Naive thymus-derived CD4-positive, alpha-beta T cell (primary cell): Measurements from ENCODE around the gene COL23A1. TPM values are rescaled to one million over a fixed set of nuclear protein-coding genes. Genes with fewer than 3 reads are reported as not detected.

ENCODE experiments used
- ATAC-seq: fragments of 150-1000 bp; cut with Tn5 transposase; 2 replicates; pipeline ENCODE4 v1.10.0; 2021; ENCODE audit warnings: mild to moderate bottlenecking, moderate library complexity
- CTCF ChIA-PET: fragments of 350-600 bp; sonication (Branson Sonifier 250); formaldehyde crosslinking; loops from one replicate; lab custom pipeline; 2021; ENCODE audit warnings: antibody characterized with exemption; lab: Charles Lee
- POLR2A ChIA-PET: fragments of 350-600 bp; sonication (Branson Sonifier 250); formaldehyde crosslinking; loops from one replicate; lab custom pipeline; 2021; ENCODE audit warnings: antibody characterized with exemption, inconsistent platforms; lab: Charles Lee
- DNase-seq, 9 donors: peaks; one replicate each; pipeline versions ENCODE4 v3.0.0 to v3.0.0-alpha.2; 2020 to 2022; ENCODE audit warnings: mixed read lengths in 1 of 9
- H3K27ac ChIP-seq: one replicate; pipeline ENCODE4 v1.7.0; 2013; ENCODE audit warnings: mild to moderate bottlenecking, low read depth, low read length, moderate library complexity
- H3K27me3 ChIP-seq, 2 donors: one replicate each; pipeline ENCODE4 v1.7.0; 2013; ENCODE audit warnings: low read length in 2 of 2, mild to moderate bottlenecking in 2 of 2, moderate library complexity in 2 of 2; ENCODE audit not compliant: control insufficient read depth in 2 of 2, insufficient read depth in 2 of 2
- H3K36me3 ChIP-seq, 3 experiments: 1 replicate in 2 of 3; 2 replicates in 1 of 3; pipeline ENCODE4 v1.7.0; 2013; ENCODE audit warnings: low read length in 3 of 3, mild to moderate bottlenecking in 3 of 3, moderate library complexity in 1 of 3; ENCODE audit not compliant: insufficient read depth in 3 of 3, control insufficient read depth in 2 of 3
- H3K4me1 ChIP-seq, 2 donors: one replicate each; pipeline ENCODE4 v1.7.0; 2013; ENCODE audit warnings: low read length in 2 of 2, mild to moderate bottlenecking in 2 of 2, moderate library complexity in 1 of 2; ENCODE audit not compliant: control insufficient read depth in 2 of 2, insufficient read depth in 2 of 2
- H3K4me3 ChIP-seq: 2 replicates; pipeline ENCODE4 v1.7.0; 2013; ENCODE audit warnings: mild to moderate bottlenecking, low read length
- H3K9me3 ChIP-seq, 3 experiments: 1 replicate in 2 of 3; 2 replicates in 1 of 3; pipeline ENCODE4 v1.7.0; 2013; ENCODE audit warnings: low read length in 3 of 3; ENCODE audit not compliant: control insufficient read depth in 2 of 3
- H3K27ac Mint-ChIP-seq, 9 donors: one replicate each; pipeline ENCODE4 v1.8.0; 2020 to 2022; ENCODE audit warnings: mixed read lengths in 9 of 9, mild to moderate bottlenecking in 8 of 9, moderate library complexity in 5 of 9, inconsistent platforms in 2 of 9
- H3K27me3 Mint-ChIP-seq, 5 donors: one replicate each; pipeline ENCODE4 v1.8.0; 2021 to 2022; ENCODE audit warnings: mixed read lengths in 5 of 5, mild to moderate bottlenecking in 1 of 5
- H3K36me3 Mint-ChIP-seq, 5 donors: one replicate each; pipeline ENCODE4 v1.8.0; 2020 to 2022; ENCODE audit warnings: mixed read lengths in 5 of 5, mild to moderate bottlenecking in 3 of 5, inconsistent platforms in 1 of 5
- H3K4me1 Mint-ChIP-seq, 7 donors: one replicate each; pipeline ENCODE4 v1.8.0; 2020 to 2022; ENCODE audit warnings: mixed read lengths in 7 of 7, mild to moderate bottlenecking in 3 of 7, inconsistent platforms in 1 of 7
- H3K4me3 Mint-ChIP-seq, 10 donors: one replicate each; pipeline ENCODE4 v1.8.0; 2020 to 2022; ENCODE audit warnings: mild to moderate bottlenecking in 10 of 10, mixed read lengths in 10 of 10, moderate library complexity in 6 of 10, inconsistent platforms in 2 of 10
- H3K9me3 Mint-ChIP-seq, 11 donors: one replicate each; pipeline ENCODE4 v1.8.0; 2020 to 2022; ENCODE audit warnings: mixed read lengths in 11 of 11, mild to moderate bottlenecking in 4 of 11, inconsistent platforms in 1 of 11, moderate library complexity in 1 of 11
- intact Hi-C, 2 donors: fragments of 100-400 bp; cut with micrococcal nuclease; formaldehyde crosslinking; loops; one replicate each; pipeline ENCODE4 v1.15.1; 2023
- polyA plus RNA-seq, 2 donors: library from polyadenylated mRNA; unstranded; fragments of 300-500 nt; fragmentation: Illumina TruSeq; gene quantifications; one replicate each; pipeline ENCODE4 v1.2.3, GENCODE V29; 2021
- total RNA-seq, 6 experiments: library from RNA in 5 of 6; stranded (reverse) in 5 of 6; gene quantifications; 1 replicate in 5 of 6; 2 replicates in 1 of 6; pipeline ENCODE4 v1.2.3 and lab custom pipeline; 2021 to 2026

The COL23A1 gene
- total and polyA plus RNA-seq, 7 experiments from 2014 or later, result 0.13 to 0.32 (median 0.22) TPM; not detected in 4

GRCh38 chr5:178445534-178445933 lies 144.7 kb downstream of the COL23A1 start:
- ChIA-PET CTCF (no interaction called here), POLR2A (no interaction called here)
- Mint-ChIP-seq H3K4me1 (peaks cover 0 to 7% (median 5%) of the 10 kb centered on the region in 7 donors), H3K27ac (no peak overlapping the region), H3K27me3 (peaks cover 3 to 30% (median 15%) of the 10 kb centered on the region in 5 donors), H3K9me3 (peaks cover 0 to 5% (median 0%) of the 10 kb centered on the region in 11 donors), H3K4me3 (no peak overlapping the region), H3K36me3 (peaks cover 0 to 4% (median 0%) of the 10 kb centered on the region in 5 donors)
- Histone ChIP-seq H3K4me3 (no peak overlapping the region), H3K4me1 (no peaks in the 10 kb centered on the region), H3K9me3 (no peaks in the 10 kb centered on the region), H3K36me3 (no peaks in the 10 kb centered on the region), H3K27me3 (no peaks in the 10 kb centered on the region), H3K27ac (no peak overlapping the region)
- intact Hi-C loops, result no loop called here
- no peak for ATAC-seq
- no peak for DNase-seq

GRCh38 chr5:178442405-178443257 lies 147.6 kb downstream of the COL23A1 start:
- Mint-ChIP-seq H3K4me3 (peak overlapping the region in 5 of 10 donors; percentile 17 to 66 (median 35)), H3K4me1 (peaks cover 0 to 7% (median 5%) of the 10 kb centered on the region in 7 donors), H3K9me3 (peaks cover 0 to 5% (median 0%) of the 10 kb centered on the region in 11 donors), H3K36me3 (peaks cover 0 to 4% (median 0%) of the 10 kb centered on the region in 5 donors), H3K27ac (peak overlapping the region in 3 of 9 donors; percentile 7 to 63 (median 18)), H3K27me3 (peaks cover 3 to 28% (median 21%) of the 10 kb centered on the region in 5 donors)
- DNase-seq (peak in 2 of 9 donors; percentile 11 to 15), ATAC-seq (no peak)
- Histone ChIP-seq H3K27me3 (no peaks in the 10 kb centered on the region), H3K4me1 (no peaks in the 10 kb centered on the region), H3K9me3 (no peaks in the 10 kb centered on the region), H3K27ac (no peak overlapping the region), H3K4me3 (no peak overlapping the region), H3K36me3 (no peaks in the 10 kb centered on the region)
- POLR2A ChIA-PET, result interaction anchor here (0.7 kb wide), 1 partner anchor 1108 kb away, joined by 3 read pairs; the partner anchor contains the start of gene RUFY1
- intact Hi-C loops, result no loop called here
- CTCF ChIA-PET, result no interaction called here

GRCh38 chr5:178441486-178442270 lies 148.5 kb downstream of the COL23A1 start:
- H3K4me1 ChIP-seq, result no peaks in the 10 kb centered on the region
- no peak overlapping the region for H3K27ac ChIP-seq
- Mint-ChIP-seq H3K4me3 (no peak overlapping the region), H3K27ac (peak overlapping the region in 1 of 9 donors; percentile 7), H3K27me3 (peaks cover 0 to 24% (median 18%) of the 10 kb centered on the region in 5 donors), H3K9me3 (peaks cover 0 to 5% (median 0%) of the 10 kb centered on the region in 11 donors), H3K36me3 (peaks cover 0 to 4% (median 0%) of the 10 kb centered on the region in 5 donors), H3K4me1 (peaks cover 0 to 7% (median 5%) of the 10 kb centered on the region in 7 donors)
- no peak for DNase-seq
- ATAC-seq, result no peak
- no peaks in the 10 kb centered on the region for H3K27me3 ChIP-seq
- intact Hi-C loops, result no loop called here
- ChIA-PET POLR2A (no interaction called here), CTCF (no interaction called here)
- no peaks in the 10 kb centered on the region for H3K9me3 ChIP-seq
- H3K36me3 ChIP-seq, result no peaks in the 10 kb centered on the region
- no peak overlapping the region for H3K4me3 ChIP-seq

- peaks cover 0 to 28% (median 18%) of the 10 kb centered on the region in 5 donors for H3K27me3 Mint-ChIP-seq
- Histone ChIP-seq H3K27me3 (no peaks in the 10 kb centered on the region), H3K36me3 (no peaks in the 10 kb centered on the region), H3K4me3 (no peak overlapping the region), H3K4me1 (no peaks in the 10 kb centered on the region), H3K9me3 (no peaks in the 10 kb centered on the region), H3K27ac (no peak overlapping the region)
- peaks cover 0 to 2% (median 0%) of the 10 kb centered on the region in 11 donors for H3K9me3 Mint-ChIP-seq
- CTCF ChIA-PET, result no interaction called here
- no peaks in the 10 kb centered on the region for H3K36me3 Mint-ChIP-seq
- POLR2A ChIA-PET, result no interaction called here
- no peak overlapping the region for H3K27ac Mint-ChIP-seq
- peaks cover 0 to 7% (median 5%) of the 10 kb centered on the region in 7 donors for H3K4me1 Mint-ChIP-seq
- DNase-seq, result no peak
- no peak overlapping the region for H3K4me3 Mint-ChIP-seq
- no peak for ATAC-seq
- intact Hi-C loops, result no loop called here
Observed at GRCh38 chr5:178440181-178440580, 150.0 kb downstream of the COL23A1 start.

- intact Hi-C loops, result no loop called here
- no peaks in the 10 kb centered on the region for H3K36me3 ChIP-seq
- CTCF ChIA-PET, result no interaction called here
- H3K9me3 ChIP-seq, result no peaks in the 10 kb centered on the region
- Mint-ChIP-seq H3K4me1 (peaks cover 0 to 7% (median 5%) of the 10 kb centered on the region in 7 donors), H3K36me3 (no peaks in the 10 kb centered on the region), H3K9me3 (peaks cover 0 to 2% (median 0%) of the 10 kb centered on the region in 11 donors), H3K27me3 (peaks cover 0 to 30% (median 16%) of the 10 kb centered on the region in 5 donors), H3K4me3 (no peak overlapping the region), H3K27ac (no peak overlapping the region)
- no peak overlapping the region for H3K27ac ChIP-seq
- POLR2A ChIA-PET, result no interaction called here
- no peak overlapping the region for H3K4me3 ChIP-seq
- no peaks in the 10 kb centered on the region for H3K4me1 ChIP-seq
- ATAC-seq (no peak), DNase-seq (no peak)
- H3K27me3 ChIP-seq, result no peaks in the 10 kb centered on the region
Observed at GRCh38 chr5:178439493-178440180, 150.6 kb downstream of the COL23A1 start.

GRCh38 chr5:178438796-178439195 lies 151.4 kb downstream of the COL23A1 start:
- Mint-ChIP-seq H3K4me1 (peaks cover 0 to 7% (median 5%) of the 10 kb centered on the region in 7 donors), H3K27me3 (peaks cover 0 to 29% (median 12%) of the 10 kb centered on the region in 5 donors), H3K36me3 (no peaks in the 10 kb centered on the region), H3K4me3 (no peak overlapping the region), H3K9me3 (peaks cover 0 to 2% (median 0%) of the 10 kb centered on the region in 11 donors), H3K27ac (peak overlapping the region in 1 of 9 donors; percentile 67)
- H3K27me3 ChIP-seq, result no peaks in the 10 kb centered on the region
- no peak overlapping the region for H3K27ac ChIP-seq
- no peak for DNase-seq
- H3K36me3 ChIP-seq, result no peaks in the 10 kb centered on the region
- intact Hi-C loops, result no loop called here
- H3K4me3 ChIP-seq, result no peak overlapping the region
- ChIA-PET POLR2A (no interaction called here), CTCF (no interaction called here)
- H3K4me1 ChIP-seq, result no peaks in the 10 kb centered on the region
- no peaks in the 10 kb centered on the region for H3K9me3 ChIP-seq
- ATAC-seq, result no peak
